ENCODE data around the gene WWOX. TPM values are rescaled to one million over a fixed set of nuclear protein-coding genes. Genes with fewer than 3 reads are reported as not detected.

Gene WWOX
- total and polyA plus RNA-seq, 2 of the 13 experiments (the other 11 are each of a cell fraction or from before 2014, with no cell fraction given): 9.1 to 37.4 TPM

DNA sequence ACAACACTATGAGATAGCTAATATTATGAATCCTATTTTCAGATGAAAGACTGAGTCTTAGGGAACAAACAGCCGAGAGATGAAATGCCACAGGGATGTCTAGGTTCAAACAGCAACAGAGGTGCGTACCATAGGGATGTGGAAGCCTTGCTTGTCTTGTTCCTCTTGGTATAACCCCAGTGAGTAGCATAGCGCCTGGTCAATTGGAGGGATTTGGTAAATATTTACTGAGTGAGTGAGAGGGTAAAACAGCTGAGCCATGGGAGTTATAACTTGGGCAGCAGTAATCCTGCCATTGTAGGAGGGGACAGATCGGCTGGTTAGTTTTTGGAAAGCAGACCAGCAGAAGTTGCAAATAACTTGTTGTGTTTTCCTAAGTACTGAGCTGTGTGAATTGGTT is 80.2 kb downstream of the WWOX start:
- H3K4me3 ChIP-seq (replicated peaks in 1 of 3; ENCODE audit: insufficient read depth in 1 of 3, low read depth in 2 of 3, low read length in 3 of 3): no peak overlapping the region
- H4K20me1 ChIP-seq (ENCODE audit: insufficient read depth, low read length): no peaks in the 10 kb centered on the region
- H3K27me3 ChIP-seq (ENCODE audit: control insufficient read depth in 1 of 2, insufficient read depth in 2 of 2, low read length in 2 of 2): no peaks in the 10 kb centered on the region
- H2AFZ ChIP-seq (ENCODE audit: low read length): no peak overlapping the region
- peak; percentile 39 for DNase-seq (ENCODE audit: low spot score)
- 64% methylated on average over 4 of the region's 4 CpGs for WGBS (ENCODE audit: low lambda C conversion rate)
- CTCF ChIA-PET (ENCODE audit: low intra/inter-chr PET ratio, low total read pairs): no interaction called here
- POLR2A ChIA-PET: no interaction called here
- H3K27ac ChIP-seq (ENCODE audit: extremely low read length, insufficient read depth, low read length): no peak overlapping the region
- in situ Hi-C loops (cut with HindIII; ENCODE audit: extremely low pct_ligation_motif_present, low pct_unique_long_range_greater_than_20kb) (loop anchor here (5.0 kb wide), 1 partner anchor 47 kb away; no protein-coding TSS in a partner anchor), intact Hi-C loops (cut with micrococcal nuclease; ENCODE audit: unreplicated experiment) (loop anchor here (10.0 kb wide), 1 partner anchor 55 kb away; no protein-coding TSS in a partner anchor)
- no peak overlapping the region for H3K9ac ChIP-seq (ENCODE audit: insufficient read depth, low read depth, low read length)
- no peaks in the 10 kb centered on the region for H3K9me3 ChIP-seq (ENCODE audit: low read length)
- H3K4me1 ChIP-seq (ENCODE audit: insufficient read depth, low read length): peaks cover 40% of the 10 kb centered on the region
- no peak overlapping the region for H3K4me2 ChIP-seq (ENCODE audit: low read depth, low read length)
- H3K36me3 ChIP-seq (replicated peaks in 1 of 2; ENCODE audit: control insufficient read depth in 1 of 2, insufficient read depth in 2 of 2, low read length in 2 of 2): no peaks in the 10 kb centered on the region
- no peaks in the 10 kb centered on the region for H3K79me2 ChIP-seq (ENCODE audit: insufficient read depth, low read length)
- ATAC-seq: peak; percentile 74
- no peak for FAIRE-seq
- BruUV-seq (replicated peaks): no TSS peak
- peak; percentile 54 for TF ChIP-seq FOSL2 (CRISPR knock-in tag; IDR thresholded peaks at IDR 0.05)
- peak; percentile 65; the same call in 1 of the 2 replicates for TF ChIP-seq ZNF644 (CRISPR knock-in tag; IDR thresholded peaks at IDR 0.05; ENCODE audit: low read depth)
- TF ChIP-seq KAT8 (CRISPR knock-in tag; IDR thresholded peaks at IDR 0.05): 0 out of 2 replicates have a peak, but pooled peaks have one; percentile 19
- peak; percentile 85 for TF ChIP-seq FOXA3 (CRISPR knock-in tag; IDR thresholded peaks at IDR 0.05)
- TF ChIP-seq SNRNP70 (IDR thresholded peaks at IDR 0.05; ENCODE audit: low read depth, low read length): no peak
- peak; percentile 43; the same call in 1 of the 2 replicates for TF ChIP-seq SAP130 (CRISPR knock-in tag; IDR thresholded peaks at IDR 0.05; ENCODE audit: low read depth)
- peak; percentile 30; the same call in 1 of the 2 replicates for TF ChIP-seq RARA (CRISPR knock-in tag; IDR thresholded peaks at IDR 0.05)
- TF ChIP-seq GATAD2A (CRISPR knock-in tag; IDR thresholded peaks at IDR 0.05): peak; percentile 46; the same call in 1 of the 2 replicates
- TF ChIP-seq SMAD3 (CRISPR knock-in tag; IDR thresholded peaks at IDR 0.05): 0 out of 2 replicates have a peak, but pooled peaks have one; percentile 37
- TF ChIP-seq SOX5 (CRISPR knock-in tag; IDR thresholded peaks at IDR 0.05; ENCODE audit: borderline replicate concordance): peak; percentile 14; the same call in 1 of the 2 replicates
- TF ChIP-seq, protein P1, sequence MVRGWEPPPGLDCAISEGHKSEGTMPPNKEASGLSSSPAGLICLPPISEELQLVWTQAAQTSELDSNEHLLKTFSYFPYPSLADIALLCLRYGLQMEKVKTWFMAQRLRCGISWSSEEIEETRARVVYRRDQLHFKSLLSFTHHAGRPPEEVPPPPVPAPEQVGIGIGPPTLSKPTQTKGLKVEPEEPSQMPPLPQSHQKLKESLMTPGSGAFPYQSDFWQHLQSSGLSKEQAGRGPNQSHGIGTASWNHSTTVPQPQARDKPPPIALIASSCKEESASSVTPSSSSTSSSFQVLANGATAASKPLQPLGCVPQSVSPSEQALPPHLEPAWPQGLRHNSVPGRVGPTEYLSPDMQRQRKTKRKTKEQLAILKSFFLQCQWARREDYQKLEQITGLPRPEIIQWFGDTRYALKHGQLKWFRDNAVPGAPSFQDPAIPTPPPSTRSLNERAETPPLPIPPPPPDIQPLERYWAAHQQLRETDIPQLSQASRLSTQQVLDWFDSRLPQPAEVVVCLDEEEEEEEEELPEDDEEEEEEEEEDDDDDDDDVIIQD (CRISPR knock-in tag; IDR thresholded peaks at IDR 0.05; ENCODE audit: low read depth): peak; percentile 51; the same call in 1 of the 2 replicates
- peak in 1 of 2 experiments; percentile 36; a peak in 1 of 4 replicates for TF ChIP-seq EP300 (IDR thresholded peaks at IDR 0.05; ENCODE audit: low read depth in 2 of 2, low read length in 2 of 2)
- TF ChIP-seq EP300 (CRISPR knock-in tag; IDR thresholded peaks at IDR 0.05; ENCODE audit: borderline replicate concordance): no peak
- TF ChIP-seq RCOR2 (CRISPR knock-in tag; IDR thresholded peaks at IDR 0.05): 0 out of 2 replicates have a peak, but pooled peaks have one; percentile 17
- no peak for TF ChIP-seq ZNF674 (CRISPR knock-in tag; IDR thresholded peaks at IDR 0.05; ENCODE audit: low read depth)
- TF ChIP-seq SOX13 (IDR thresholded peaks at IDR 0.05): no peak
- TF ChIP-seq SOX13 (CRISPR knock-in tag; conservative IDR thresholded peaks at IDR 0.05 in 1 of 2, IDR thresholded peaks at IDR 0.05 in 1 of 2): peak in 1 of 2 experiments; percentile 10; a peak in 1 of 4 replicates
- TF ChIP-seq JUN (CRISPR knock-in tag; IDR thresholded peaks at IDR 0.05): no peak
- 0 out of 2 replicates have a peak, but pooled peaks have one; percentile 29 for TF ChIP-seq RXRB (CRISPR knock-in tag; IDR thresholded peaks at IDR 0.05; ENCODE audit: borderline replicate concordance)
- 0 out of 2 replicates have a peak, but pooled peaks have one; percentile 16 for TF ChIP-seq ZNF501 (CRISPR knock-in tag; IDR thresholded peaks at IDR 0.05)
- TF ChIP-seq ZNF331 (CRISPR knock-in tag; IDR thresholded peaks at IDR 0.05): peak; percentile 12; the same call in 1 of the 2 replicates
- TF ChIP-seq, protein P2, sequence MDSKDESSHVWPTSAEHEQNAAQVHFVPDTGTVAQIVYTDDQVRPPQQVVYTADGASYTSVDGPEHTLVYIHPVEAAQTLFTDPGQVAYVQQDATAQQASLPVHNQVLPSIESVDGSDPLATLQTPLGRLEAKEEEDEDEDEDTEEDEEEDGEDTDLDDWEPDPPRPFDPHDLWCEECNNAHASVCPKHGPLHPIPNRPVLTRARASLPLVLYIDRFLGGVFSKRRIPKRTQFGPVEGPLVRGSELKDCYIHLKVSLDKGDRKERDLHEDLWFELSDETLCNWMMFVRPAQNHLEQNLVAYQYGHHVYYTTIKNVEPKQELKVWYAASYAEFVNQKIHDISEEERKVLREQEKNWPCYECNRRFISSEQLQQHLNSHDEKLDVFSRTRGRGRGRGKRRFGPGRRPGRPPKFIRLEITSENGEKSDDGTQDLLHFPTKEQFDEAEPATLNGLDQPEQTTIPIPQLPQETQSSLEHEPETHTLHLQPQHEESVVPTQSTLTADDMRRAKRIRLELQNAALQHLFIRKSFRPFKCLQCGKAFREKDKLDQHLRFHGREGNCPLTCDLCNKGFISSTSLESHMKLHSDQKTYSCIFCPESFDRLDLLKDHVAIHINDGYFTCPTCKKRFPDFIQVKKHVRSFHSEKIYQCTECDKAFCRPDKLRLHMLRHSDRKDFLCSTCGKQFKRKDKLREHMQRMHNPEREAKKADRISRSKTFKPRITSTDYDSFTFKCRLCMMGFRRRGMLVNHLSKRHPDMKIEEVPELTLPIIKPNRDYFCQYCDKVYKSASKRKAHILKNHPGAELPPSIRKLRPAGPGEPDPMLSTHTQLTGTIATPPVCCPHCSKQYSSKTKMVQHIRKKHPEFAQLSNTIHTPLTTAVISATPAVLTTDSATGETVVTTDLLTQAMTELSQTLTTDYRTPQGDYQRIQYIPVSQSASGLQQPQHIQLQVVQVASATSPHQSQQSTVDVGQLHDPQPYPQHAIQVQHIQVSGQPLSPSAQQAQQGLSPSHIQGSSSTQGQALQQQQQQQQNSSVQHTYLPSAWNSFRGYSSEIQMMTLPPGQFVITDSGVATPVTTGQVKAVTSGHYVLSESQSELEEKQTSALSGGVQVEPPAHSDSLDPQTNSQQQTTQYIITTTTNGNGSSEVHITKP (CRISPR knock-in tag; IDR thresholded peaks at IDR 0.05; ENCODE audit: low read depth): peak; percentile 94
